ENCODE data around the gene MRPS35. TPM values are rescaled to one million over a fixed set of nuclear protein-coding genes. Genes with fewer than 3 reads are reported as not detected.

The MRPS35 gene
- total RNA-seq, 1 experiment from 2014 or later: 43.5 TPM

GRCh38 chr12:27730097-27730588, 19.5 kb downstream of the MRPS35 start:
- H3K9me3 Mint-ChIP-seq: no peaks in the 10 kb centered on the region
- ChIA-PET POLR2A (no interaction called here), CTCF (no interaction called here)
- no peak overlapping the region for H3K4me3 Mint-ChIP-seq
- peaks cover 35% of the 10 kb centered on the region for H3K36me3 Mint-ChIP-seq
- no peak for TF ChIP-seq NR3C1 (CRISPR knock-in tag; conservative IDR thresholded peaks at IDR 0.05; ENCODE audit: low read depth)
- no peak for TF ChIP-seq IRF2 (CRISPR knock-in tag; IDR thresholded peaks at IDR 0.05; ENCODE audit: borderline replicate concordance, low read depth)
- TF ChIP-seq CREB1 (CRISPR knock-in tag; IDR thresholded peaks at IDR 0.05): no peak
- TF ChIP-seq ZNF512 (CRISPR knock-in tag; IDR thresholded peaks at IDR 0.05; ENCODE audit: borderline replicate concordance): no peak
- TF ChIP-seq SP1 (CRISPR knock-in tag; conservative IDR thresholded peaks at IDR 0.05): no peak
- no peak for TF ChIP-seq ZMAT4 (CRISPR knock-in tag; IDR thresholded peaks at IDR 0.05)
- TF ChIP-seq HMGA2 (CRISPR knock-in tag; IDR thresholded peaks at IDR 0.05): no peak
- TF ChIP-seq ZSCAN18 (CRISPR knock-in tag; IDR thresholded peaks at IDR 0.05): no peak
- TF ChIP-seq AFF4 (CRISPR knock-in tag; IDR thresholded peaks at IDR 0.05; ENCODE audit: borderline replicate concordance): no peak
- TF ChIP-seq PREB (CRISPR knock-in tag; IDR thresholded peaks at IDR 0.05; ENCODE audit: borderline replicate concordance): no peak
- TF ChIP-seq MAX (CRISPR knock-in tag; IDR thresholded peaks at IDR 0.05): no peak
- no peak for TF ChIP-seq ZNF671 (CRISPR knock-in tag; IDR thresholded peaks at IDR 0.05)
- TF ChIP-seq CREM (CRISPR knock-in tag; IDR thresholded peaks at IDR 0.05): no peak
- no peak for TF ChIP-seq HMGXB4 (CRISPR knock-in tag; IDR thresholded peaks at IDR 0.05)
- TF ChIP-seq ZNF317 (CRISPR knock-in tag; IDR thresholded peaks at IDR 0.05; ENCODE audit: borderline replicate concordance, low read depth): no peak
- ATAC-seq: no peak
- H3K27me3 Mint-ChIP-seq (ENCODE audit: low read depth): no peaks in the 10 kb centered on the region
- no peak for DNase-seq (ENCODE audit: low spot score)
- H3K27ac Mint-ChIP-seq: no peak overlapping the region
- H3K4me1 Mint-ChIP-seq: no peaks in the 10 kb centered on the region

All from WTC11 (cell line).